AG04450 (cell line): ENCODE results near the gene FGD6. TPM values are rescaled to one million over a fixed set of nuclear protein-coding genes. Genes with fewer than 3 reads are reported as not detected.
"Not testable (repeated sequence)": the region's sequence is repeated elsewhere in the genome, so short reads cannot be mapped to it uniquely, and the experiment has no call there.

Source experiments
- CTCF ChIA-PET: fragments of 300-600, 350-600 bp; formaldehyde crosslinking; extraction: SDS; loops from one replicate; lab custom pipeline; 2022; ENCODE audit warnings: antibody characterized with exemption, inconsistent platforms; lab: Charles Lee
- POLR2A ChIA-PET: fragments of 350-600 bp; formaldehyde crosslinking; extraction: SDS; loops from one replicate; lab custom pipeline; 2021; ENCODE audit warnings: antibody characterized with exemption, inconsistent platforms; lab: Yijun Ruan, JAX
- DNase-seq: peaks from one replicate; pipeline ENCODE4 v3.0.0-alpha.2; 2011; ENCODE audit warnings: low read depth, low spot score
- H3K27ac ChIP-seq: one replicate; pipeline ENCODE4 v1.5.1; 2012; ENCODE audit warnings: low read depth, low read length, control low read depth
- H3K27me3 ChIP-seq: one replicate; pipeline ENCODE4 v1.6.0; 2012; ENCODE audit warnings: low read length; ENCODE audit not compliant: control insufficient read depth, insufficient read depth
- H3K4me3 ChIP-seq: 2 replicates; pipeline ENCODE4 v1.5.1; 2011; ENCODE audit warnings: mild to moderate bottlenecking, low read depth, low read length, control low read depth
- H3K9me3 ChIP-seq: 2 replicates; pipeline ENCODE4 v1.5.1; 2012; ENCODE audit warnings: low read length; ENCODE audit not compliant: control insufficient read depth, insufficient read depth
- CTCF ChIP-seq: IDR thresholded peaks from 2 replicates; pipeline ENCODE4 v1.5.1; 2011; ENCODE audit warnings: low read depth, low read length, control low read depth, inconsistent platforms
- polyA plus RNA-seq: library from polyadenylated mRNA; depleted of rRNA; stranded (reverse); fragments of >200 nt; gene quantifications from 2 replicates; pipeline ENCODE4 v1.2.3, GENCODE V29; 2011

The FGD6 gene
- polyA plus RNA-seq, 1 experiment, result 10.2 TPM

- no peaks in the 10 kb centered on the region for H3K27me3 ChIP-seq
- ChIA-PET CTCF (interaction anchor here (0.6 kb wide), 1 partner anchor 1369 kb away, joined by 3 read pairs; no protein-coding TSS in a partner anchor), POLR2A (interaction anchor here (0.7 kb wide), 1 partner anchor 123 kb away, joined by 5 read pairs; no protein-coding TSS in a partner anchor)
- H3K27ac ChIP-seq, result no peak overlapping the region
- TF ChIP-seq CTCF, result no peak
- no peaks in the 10 kb centered on the region for H3K9me3 ChIP-seq
- no peak overlapping the region for H3K4me3 ChIP-seq
- DNase-seq, result no peak
Observed at GRCh38 chr12:95147866-95148265, 69.4 kb downstream of the FGD6 start.

- POLR2A ChIA-PET, result no interaction called here
- no peak for DNase-seq
- no peak overlapping the region for H3K4me3 ChIP-seq
- no peak overlapping the region for H3K27ac ChIP-seq
- no peaks in the 10 kb centered on the region for H3K9me3 ChIP-seq
- CTCF ChIA-PET, result interaction anchor here (0.5 kb wide), 1 partner anchor 61 kb away, joined by 7 read pairs; no protein-coding TSS in a partner anchor
- H3K27me3 ChIP-seq, result no peaks in the 10 kb centered on the region
- no peak for TF ChIP-seq CTCF
Observed at GRCh38 chr12:95146769-95147168, 70.5 kb downstream of the FGD6 start.

- H3K27ac ChIP-seq, result no peak overlapping the region
- CTCF ChIA-PET, result interaction anchor here (1.2 kb wide), 1 partner anchor 27 kb away, joined by 4 read pairs; no protein-coding TSS in a partner anchor
- no peaks in the 10 kb centered on the region for H3K27me3 ChIP-seq
- POLR2A ChIA-PET, result no interaction called here
- H3K9me3 ChIP-seq, result no peaks in the 10 kb centered on the region
- H3K4me3 ChIP-seq, result no peak overlapping the region
- TF ChIP-seq CTCF, result 0 out of 2 replicates have a peak, but pooled peaks have one; percentile 25
- no peak for DNase-seq
Observed at GRCh38 chr12:95143621-95144205, 73.6 kb downstream of the FGD6 start.

- TF ChIP-seq CTCF, result no peak
- POLR2A ChIA-PET, result no interaction called here
- no peak overlapping the region for H3K27ac ChIP-seq
- H3K9me3 ChIP-seq, result no peaks in the 10 kb centered on the region
- H3K27me3 ChIP-seq, result no peaks in the 10 kb centered on the region
- DNase-seq, result no peak
- CTCF ChIA-PET, result interaction anchor here (1.2 kb wide), 1 partner anchor 26 kb away, joined by 4 read pairs; no protein-coding TSS in a partner anchor
- no peak overlapping the region for H3K4me3 ChIP-seq
Observed at GRCh38 chr12:95142431-95143151, 74.7 kb downstream of the FGD6 start.

GRCh38 chr12:95141310-95141709 lies 76.0 kb downstream of the FGD6 start:
- ChIA-PET POLR2A (no interaction called here), CTCF (no interaction called here)
- Histone ChIP-seq H3K4me3 (no peak overlapping the region), H3K27me3 (no peaks in the 10 kb centered on the region), H3K27ac (no peak overlapping the region), H3K9me3 (no peaks in the 10 kb centered on the region)
- TF ChIP-seq CTCF, result no peak
- DNase-seq, result no peak

- DNase-seq, H3K27me3 ChIP-seq, POLR2A ChIA-PET, H3K4me3 ChIP-seq, H3K27ac ChIP-seq, CTCF ChIA-PET, H3K9me3 ChIP-seq: not testable (repeated sequence)
Observed at GRCh38 chr12:95138031-95138430, 79.2 kb downstream of the FGD6 start.
